Stimulated activated CD4-positive, alpha-beta T cell treated with anti-CD3 and anti-CD28 coated beads, Interleukin-15, amount 100 ng/mL, for 24 hours (primary cell): Measurements from ENCODE around the gene MS4A13.
"Not testable (repeated sequence)": the region's sequence is repeated elsewhere in the genome, so short reads cannot be mapped to it uniquely, and the experiment has no call there.

ENCODE experiments used
- DNase-seq: peaks from one replicate; pipeline ENCODE4 v3.0.0-alpha.2; 2020

Gene MS4A13

DNA sequence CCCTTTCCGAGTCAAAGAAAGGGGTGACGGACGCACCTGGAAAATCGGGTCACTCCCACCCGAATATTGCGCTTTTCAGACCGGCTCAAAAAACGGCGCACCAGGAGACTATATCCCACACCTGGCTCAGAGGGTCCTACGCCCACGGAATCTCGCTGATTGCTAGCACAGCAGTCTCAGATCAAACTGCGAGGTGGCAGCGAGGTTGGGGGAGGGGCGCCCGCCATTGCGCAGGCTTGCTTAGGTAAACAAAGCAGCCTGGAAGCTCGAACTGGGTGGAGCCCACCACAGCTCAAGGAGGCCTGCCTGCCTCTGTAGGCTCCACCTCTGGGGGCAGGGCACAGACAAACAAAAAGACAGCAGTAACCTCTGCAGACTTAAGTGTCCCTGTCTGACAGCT lies 17.2 kb downstream of the MS4A13 start:
- not testable (repeated sequence) for DNase-seq

DNA sequence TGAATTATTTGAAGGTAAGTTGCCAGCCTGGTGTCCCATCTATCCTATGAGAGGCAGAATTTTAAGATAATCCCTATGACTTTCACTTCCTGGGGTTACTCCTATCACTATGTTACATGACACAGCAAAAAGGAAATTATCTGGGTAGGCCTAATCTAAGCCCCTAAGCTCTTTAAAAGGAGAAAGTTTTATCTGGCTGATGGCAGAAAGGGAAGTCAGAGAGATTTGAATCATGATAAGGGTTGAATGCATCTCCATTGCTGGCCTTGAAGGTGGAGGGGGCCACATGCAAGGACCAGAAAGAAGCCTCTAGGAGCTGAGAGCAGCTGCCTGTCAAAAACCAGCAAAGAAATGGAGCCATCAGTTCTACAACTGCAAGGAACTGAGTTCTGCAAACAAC lies 23.4 kb downstream of the MS4A13 start:
- not testable (repeated sequence) for DNase-seq

DNA sequence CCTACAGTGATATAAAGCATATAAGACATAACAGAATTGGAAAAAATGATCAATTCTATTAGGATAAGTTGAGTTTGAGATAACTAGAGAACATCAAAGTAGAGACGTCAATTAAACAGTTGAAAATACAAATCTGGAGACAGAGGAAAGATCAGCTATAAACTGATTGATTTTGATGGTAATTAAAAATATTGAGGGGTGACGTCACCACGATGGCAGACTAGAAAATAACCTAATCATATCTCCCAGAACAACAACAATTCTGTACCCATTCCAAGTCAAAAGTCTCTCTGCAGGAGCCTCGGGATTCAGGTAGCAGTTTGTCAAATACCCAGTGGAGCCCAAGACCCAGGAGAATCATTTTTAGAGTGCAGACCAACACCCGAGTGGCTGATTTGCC lies 28.9 kb downstream of the MS4A13 start:
- DNase-seq: no peak

DNA sequence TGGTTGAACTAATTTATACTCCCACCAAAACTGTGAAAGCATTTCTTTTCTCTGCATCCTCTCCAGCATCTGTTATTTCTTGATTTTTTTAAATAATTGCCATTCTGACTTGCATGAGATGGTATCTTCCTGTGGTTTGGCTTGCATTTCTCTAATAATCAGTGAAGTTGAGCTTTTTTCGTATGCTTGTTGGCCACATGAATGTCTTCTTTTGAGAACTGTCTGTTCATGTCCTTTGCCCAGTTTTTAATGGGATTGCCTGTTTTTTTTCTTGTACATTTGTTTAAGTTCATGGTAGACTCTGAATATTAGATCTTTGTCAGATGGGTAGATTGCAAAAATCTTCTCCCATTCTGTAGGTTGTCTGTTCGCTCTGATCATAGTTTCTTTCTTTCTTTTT lies 46.1 kb downstream of the MS4A13 start:
- no peak for DNase-seq

DNA sequence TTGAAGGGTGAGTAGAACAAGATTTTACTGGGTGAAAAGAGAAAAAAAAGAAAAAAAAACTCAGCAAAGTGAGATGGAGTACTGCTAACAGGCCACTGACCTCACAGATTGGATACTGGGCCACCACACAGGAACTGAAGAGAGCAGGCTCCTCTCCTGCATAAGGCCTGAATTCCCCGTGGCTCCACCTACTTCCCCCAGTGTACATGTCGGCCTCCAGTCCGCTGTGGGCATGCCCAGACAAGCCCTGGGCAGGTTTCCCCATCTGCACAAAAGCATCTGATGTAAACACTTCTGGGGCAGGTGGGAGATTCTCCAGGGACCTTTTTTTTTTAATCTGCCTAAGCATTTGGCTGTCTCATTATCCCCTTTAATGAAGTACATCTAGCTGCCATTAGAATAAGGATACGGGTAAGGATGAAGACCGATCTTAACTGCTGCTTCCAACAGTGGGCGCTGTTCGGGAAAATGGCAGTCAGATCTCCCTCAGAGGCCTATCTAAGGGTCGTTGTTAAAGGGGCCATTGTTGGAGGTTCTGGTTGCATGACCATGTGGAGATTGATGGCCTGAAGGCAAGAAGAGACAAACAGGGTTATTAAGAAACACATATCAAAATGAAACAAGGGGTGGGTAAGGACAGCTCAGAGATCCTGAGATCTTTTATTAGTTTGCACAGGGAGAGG lies 48.5 kb downstream of the MS4A13 start:
- no peak for DNase-seq

DNA sequence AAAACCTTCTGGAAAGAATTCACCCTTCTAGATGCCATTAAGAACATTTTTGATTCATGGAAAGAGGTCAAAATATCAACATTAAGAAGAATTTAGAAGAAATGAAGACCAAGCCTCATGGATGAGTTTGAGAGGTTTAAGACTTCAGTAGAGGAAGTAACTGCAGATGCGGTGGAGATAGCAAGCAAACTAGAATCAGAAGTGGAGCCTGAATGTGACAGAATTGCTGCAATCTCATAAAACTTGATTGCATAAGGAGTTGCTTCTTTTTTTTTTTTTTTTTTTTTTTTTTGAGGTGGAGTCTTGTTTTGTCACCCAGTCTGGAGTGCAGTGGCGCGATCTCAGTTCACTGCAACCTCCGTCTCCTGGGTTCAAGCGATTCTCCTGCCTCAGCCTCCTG lies 51.6 kb downstream of the MS4A13 start:
- no peak for DNase-seq

DNA sequence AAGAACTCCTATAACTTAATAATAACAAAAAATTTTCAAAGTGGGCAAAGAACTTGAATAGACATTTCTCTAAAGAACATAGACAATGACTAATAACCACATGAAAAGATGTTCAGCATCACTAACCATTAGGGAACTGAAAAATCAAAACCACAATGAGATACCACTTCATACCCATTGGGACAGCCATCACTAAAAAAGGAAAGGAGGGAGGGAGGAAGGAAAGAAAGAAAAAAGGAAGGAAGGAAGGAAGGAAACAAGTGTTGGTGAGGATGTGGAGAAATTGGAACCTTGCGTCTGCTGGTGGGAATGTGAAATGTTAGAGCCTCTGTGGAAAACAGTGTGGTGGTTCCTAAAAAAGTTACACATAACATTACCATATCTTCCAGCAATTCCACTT lies 55.8 kb downstream of the MS4A13 start:
- no peak for DNase-seq

DNA sequence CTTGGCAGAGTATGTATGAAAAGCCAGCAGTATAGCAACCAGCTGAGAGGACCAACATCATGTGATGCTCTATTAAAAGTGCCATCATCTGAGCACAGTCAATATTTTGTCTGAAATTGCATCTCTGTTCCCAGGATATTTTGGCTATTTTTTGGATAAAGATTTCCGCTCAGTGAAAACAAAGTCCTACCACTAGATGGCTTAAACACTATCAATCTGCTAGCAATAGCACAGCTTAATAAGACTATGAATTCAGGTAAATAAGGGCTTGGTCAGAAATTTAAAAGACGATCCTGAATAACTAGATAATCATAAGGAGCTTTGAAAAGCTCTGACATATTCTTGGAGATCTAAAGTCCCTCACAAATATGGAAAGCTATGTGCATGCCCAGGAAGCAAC lies 74.4 kb downstream of the MS4A13 start:
- DNase-seq: no peak
